Keratinocyte (primary cell): ENCODE data around the gene C10orf90. TPM values are rescaled to one million over a fixed set of nuclear protein-coding genes. Genes with fewer than 3 reads are reported as not detected.

ENCODE experiments used
- DNase-seq: peaks from one replicate; pipeline ENCODE4 v3.0.0-alpha.2; 2011; ENCODE audit warnings: low read depth, missing footprints, low spot score
- FAIRE-seq: peaks from 2 replicates; lab custom pipeline; 2011; peaks lifted over from hg19 to GRCh38; lab: Jason Lieb, UNC
- H2AFZ ChIP-seq: 2 replicates; pipeline ENCODE4 v1.6.0; 2012; ENCODE audit warnings: low read length, control low read depth, inconsistent platforms; ENCODE audit not compliant: control insufficient read depth
- H3K27ac ChIP-seq: 2 replicates; pipeline ENCODE4 v1.5.1; 2011; ENCODE audit warnings: low read length; ENCODE audit not compliant: control insufficient read depth, insufficient read depth
- H3K27me3 ChIP-seq: 3 replicates; pipeline ENCODE4 v1.6.0; 2011; ENCODE audit warnings: low read length; ENCODE audit not compliant: control insufficient read depth, insufficient read depth; ENCODE audit errors: extremely low read depth
- H3K36me3 ChIP-seq, 2 experiments: 2 replicates in 1 of 2; 3 replicates in 1 of 2; pipeline ENCODE4 v1.5.1; 2011; ENCODE audit warnings: low read length in 2 of 2, mild to moderate bottlenecking in 1 of 2; ENCODE audit not compliant: control insufficient read depth in 2 of 2, insufficient read depth in 2 of 2; ENCODE audit errors: extremely low read depth in 1 of 2
- H3K4me1 ChIP-seq: 3 replicates; pipeline ENCODE4 v1.5.1; 2011; ENCODE audit warnings: low read length; ENCODE audit not compliant: control insufficient read depth, insufficient read depth; ENCODE audit errors: extremely low read depth
- H3K4me2 ChIP-seq: 3 replicates; pipeline ENCODE4 v1.6.0; 2011; ENCODE audit warnings: low read depth, low read length; ENCODE audit not compliant: control insufficient read depth, insufficient read depth; ENCODE audit errors: extremely low read depth
- H3K4me3 ChIP-seq, 3 experiments: fragments of 200-600 bp in 1 of 3; sonication (generic) in 1 of 3; 2 replicates in 2 of 3; 3 replicates in 1 of 3; pipeline ENCODE4 v1.5.1; 2011 to 2016; ENCODE audit warnings: low read length in 3 of 3, mild to moderate bottlenecking in 3 of 3, control low read depth in 2 of 3, inconsistent platforms in 1 of 3, low read depth in 1 of 3, mixed read lengths in 1 of 3, mixed run types in 1 of 3, moderate library complexity in 1 of 3; ENCODE audit not compliant: control insufficient read depth in 2 of 3, insufficient read depth in 2 of 3; ENCODE audit errors: extremely low read depth in 1 of 3
- H3K79me2 ChIP-seq: 2 replicates; pipeline ENCODE4 v1.6.0; 2012; ENCODE audit warnings: low read length; ENCODE audit not compliant: control insufficient read depth, insufficient read depth
- H3K9ac ChIP-seq: 3 replicates; pipeline ENCODE4 v1.6.0; 2011; ENCODE audit warnings: low read length; ENCODE audit not compliant: control insufficient read depth, insufficient read depth; ENCODE audit errors: extremely low read depth
- H3K9me1 ChIP-seq: 3 replicates; pipeline ENCODE4 v1.6.0; 2011; ENCODE audit warnings: low read length; ENCODE audit not compliant: control insufficient read depth, insufficient read depth; ENCODE audit errors: extremely low read depth
- H3K9me3 ChIP-seq: 2 replicates; pipeline ENCODE4 v1.5.1; 2012; ENCODE audit warnings: low read depth, low read length; ENCODE audit not compliant: control insufficient read depth
- H4K20me1 ChIP-seq: 3 replicates; pipeline ENCODE4 v1.6.0; 2011; ENCODE audit warnings: low read length; ENCODE audit not compliant: control insufficient read depth, insufficient read depth; ENCODE audit errors: extremely low read depth
- EZH2 ChIP-seq: IDR thresholded peaks from one replicate; pipeline ENCODE4 v1.6.1; 2012; ENCODE audit warnings: inconsistent platforms, mild to moderate bottlenecking, low read length, moderate library complexity
- dilution Hi-C: fragments of 300-500 bp; cut with MboI; formaldehyde crosslinking; loops from one replicate; pipeline ENCODE4 v1.7.0; 2020; ENCODE audit warnings: low sequenced_read_pairs; ENCODE audit not compliant: extremely low pct_ligation_motif_present
- polyA plus RNA-seq, 5 experiments: library from polyadenylated mRNA; depleted of rRNA in 3 of 5; stranded (reverse) in 3 of 5; stranded (forward) in 1 of 5; unstranded in 1 of 5; fragments of >200 nt; gene quantifications; 1 replicate in 1 of 5; 2 replicates in 3 of 5; 3 replicates in 1 of 5; pipeline versions ENCODE4 v1.2.1 to v1.2.3, GENCODE V29; 2011 to 2012; ENCODE audit warnings: missing spikeins in 2 of 5, low read depth in 1 of 5, low replicate concordance in 1 of 5
- TF ChIP-seq, protein P1 (sequence below), 3 experiments: IDR thresholded peaks in 1 of 3; conservative IDR thresholded peaks in 1 of 3; optimal IDR thresholded peaks in 1 of 3; 2 replicates in 2 of 3; 3 replicates in 1 of 3; pipeline versions ENCODE3 to v1.5.1; 2011; ENCODE audit warnings: low read length in 3 of 3, mild to moderate bottlenecking in 3 of 3, moderate library complexity in 2 of 3, control low read depth in 1 of 3, inconsistent platforms in 1 of 3; ENCODE audit not compliant: insufficient read depth in 2 of 3; ENCODE audit errors: extremely low read depth in 1 of 3

Gene C10orf90
- polyA plus RNA-seq, 1 donor (not counting 4 experiments of a cell fraction or from before 2014, with no cell fraction given), result not detected

- no peak for DNase-seq
Observed at GRCh38 chr10:126465771-126466170, 204.7 kb downstream of the C10orf90 start.

GRCh38 chr10:126463286-126463685 is 207.2 kb downstream of the C10orf90 start:
- no peaks in the 10 kb centered on the region for H3K27me3 ChIP-seq
- no peaks in the 10 kb centered on the region for H3K79me2 ChIP-seq
- no peak overlapping the region for H2AFZ ChIP-seq
- DNase-seq, result no peak
- TF ChIP-seq EZH2, result no peak
- TF ChIP-seq, protein P1, sequence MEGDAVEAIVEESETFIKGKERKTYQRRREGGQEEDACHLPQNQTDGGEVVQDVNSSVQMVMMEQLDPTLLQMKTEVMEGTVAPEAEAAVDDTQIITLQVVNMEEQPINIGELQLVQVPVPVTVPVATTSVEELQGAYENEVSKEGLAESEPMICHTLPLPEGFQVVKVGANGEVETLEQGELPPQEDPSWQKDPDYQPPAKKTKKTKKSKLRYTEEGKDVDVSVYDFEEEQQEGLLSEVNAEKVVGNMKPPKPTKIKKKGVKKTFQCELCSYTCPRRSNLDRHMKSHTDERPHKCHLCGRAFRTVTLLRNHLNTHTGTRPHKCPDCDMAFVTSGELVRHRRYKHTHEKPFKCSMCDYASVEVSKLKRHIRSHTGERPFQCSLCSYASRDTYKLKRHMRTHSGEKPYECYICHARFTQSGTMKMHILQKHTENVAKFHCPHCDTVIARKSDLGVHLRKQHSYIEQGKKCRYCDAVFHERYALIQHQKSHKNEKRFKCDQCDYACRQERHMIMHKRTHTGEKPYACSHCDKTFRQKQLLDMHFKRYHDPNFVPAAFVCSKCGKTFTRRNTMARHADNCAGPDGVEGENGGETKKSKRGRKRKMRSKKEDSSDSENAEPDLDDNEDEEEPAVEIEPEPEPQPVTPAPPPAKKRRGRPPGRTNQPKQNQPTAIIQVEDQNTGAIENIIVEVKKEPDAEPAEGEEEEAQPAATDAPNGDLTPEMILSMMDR (optimal IDR thresholded peaks at IDR 0.05 in 1 of 3, IDR thresholded peaks at IDR 0.05 in 1 of 3, conservative IDR thresholded peaks at IDR 0.05 in 1 of 3; ENCODE audit: extremely low read depth in 1 of 3, insufficient read depth in 2 of 3, low read length in 3 of 3), result no peak
- FAIRE-seq, result no peak
- no peaks in the 10 kb centered on the region for H3K4me1 ChIP-seq
- no peak overlapping the region for H3K27ac ChIP-seq
- H4K20me1 ChIP-seq, result no peaks in the 10 kb centered on the region
- H3K9ac ChIP-seq, result no peak overlapping the region
- H3K9me1 ChIP-seq, result no peaks in the 10 kb centered on the region
- no peak overlapping the region for H3K4me2 ChIP-seq
- H3K4me3 ChIP-seq, result no peak overlapping the region
- no peaks in the 10 kb centered on the region for H3K36me3 ChIP-seq
- dilution Hi-C loops, result no loop called here
- H3K9me3 ChIP-seq, result no peaks in the 10 kb centered on the region

More at GRCh38 chr10:126465771-126466170, 204.7 kb downstream of the C10orf90 start:
- Histone ChIP-seq H3K9ac (no peak overlapping the region), H3K9me1 (no peaks in the 10 kb centered on the region), H3K4me3 (no peak overlapping the region), H3K27ac (no peak overlapping the region), H3K4me2 (no peak overlapping the region), H3K9me3 (no peaks in the 10 kb centered on the region), H4K20me1 (no peaks in the 10 kb centered on the region), H3K79me2 (no peaks in the 10 kb centered on the region), H3K4me1 (no peaks in the 10 kb centered on the region), H2AFZ (no peak overlapping the region), H3K36me3 (no peaks in the 10 kb centered on the region), H3K27me3 (no peaks in the 10 kb centered on the region)
- dilution Hi-C loops, result no loop called here
- FAIRE-seq, result no peak
- TF ChIP-seq EZH2, result no peak
- TF ChIP-seq, protein P1 (optimal IDR thresholded peaks at IDR 0.05 in 1 of 3, IDR thresholded peaks at IDR 0.05 in 1 of 3, conservative IDR thresholded peaks at IDR 0.05 in 1 of 3; ENCODE audit: extremely low read depth in 1 of 3, insufficient read depth in 2 of 3, low read length in 3 of 3), result no peak
